Gastroesophageal sphincter (tissue), 4 donors: Measurements from ENCODE around the gene ZSWIM3. TPM values are rescaled to one million over a fixed set of nuclear protein-coding genes. Genes with fewer than 3 reads are reported as not detected.

Experiments
- ATAC-seq: fragments of 150-250 bp; one replicate; pipeline ENCODE4 v1.9.1; 2016; ENCODE audit warnings: mild to moderate bottlenecking, moderate library complexity
- H3K27ac ChIP-seq, 4 donors: fragments of 200-600 bp; sonication (generic) in 3 of 4; 1 replicate in 3 of 4; 2 replicates in 1 of 4; pipeline ENCODE4 v1.5.1; 2016 to 2019
- H3K27me3 ChIP-seq: fragments of 200-600 bp; sonication (generic); one replicate; pipeline ENCODE4 v1.5.1; 2019
- H3K36me3 ChIP-seq, 2 donors: fragments of 200-600 bp; sonication (generic); one replicate each; pipeline ENCODE4 v1.5.1; 2019; ENCODE audit warnings: control low read depth in 1 of 2
- H3K4me1 ChIP-seq, 3 donors: fragments of 200-600 bp; sonication (generic); 1 replicate in 2 of 3; 2 replicates in 1 of 3; pipeline ENCODE4 v1.5.1; 2016 to 2019; ENCODE audit warnings: control low read depth in 2 of 3
- H3K4me3 ChIP-seq, 2 donors: fragments of 200-600 bp; sonication (generic); one replicate each; pipeline ENCODE4 v1.5.1; 2019; ENCODE audit warnings: mild to moderate bottlenecking in 1 of 2, moderate library complexity in 1 of 2
- H3K9me3 ChIP-seq, 3 donors: fragments of 200-600 bp; sonication (generic); one replicate each; pipeline ENCODE4 v1.5.1; 2017 to 2019; ENCODE audit warnings: control low read depth in 2 of 3
- EP300 ChIP-seq: sonication (generic); formaldehyde crosslinking; IDR thresholded peaks from one replicate; pipeline ENCODE4 v1.6.1; 2017; ENCODE audit warnings: antibody characterized with exemption, mild to moderate bottlenecking
- POLR2A ChIP-seq, 2 donors: fragments of 450-650 bp; IDR thresholded peaks; one replicate each; pipeline ENCODE4 v1.6.1; 2017; ENCODE audit warnings: antibody characterized with exemption in 2 of 2, mild to moderate bottlenecking in 2 of 2, moderate library complexity in 1 of 2
- POLR2AphosphoS5 ChIP-seq: sonication (generic); formaldehyde crosslinking; IDR thresholded peaks from one replicate; pipeline ENCODE4 v1.6.1; 2017; ENCODE audit warnings: antibody characterized with exemption
- WGBS, 2 donors: methylation state at CpG; one replicate each; pipeline ENCODE4 v1.1.5; 2018; ENCODE audit warnings: low coverage in 1 of 2; 5-methylcytosine and 5-hydroxymethylcytosine counted together
- total RNA-seq, 4 donors: library from RNA; depleted of rRNA; stranded (reverse); fragments of >200 nt; gene quantifications; one replicate each; pipeline ENCODE4 v1.1.0, GENCODE V29; 2016
- TF ChIP-seq, protein P1 (sequence below), 4 experiments: fragments of 200-600 bp in 2 of 4; fragments of 450-650 bp in 2 of 4; sonication (generic) in 1 of 4; IDR thresholded peaks; one replicate each; pipeline ENCODE4 v1.5.1; 2017 to 2019; ENCODE audit warnings: antibody characterized with exemption in 4 of 4, mild to moderate bottlenecking in 2 of 4, moderate library complexity in 2 of 4

ZSWIM3 gene
- total RNA-seq, 4 donors from 2014 or later = 2.8 to 5.0 (median 4.4) TPM

DNA sequence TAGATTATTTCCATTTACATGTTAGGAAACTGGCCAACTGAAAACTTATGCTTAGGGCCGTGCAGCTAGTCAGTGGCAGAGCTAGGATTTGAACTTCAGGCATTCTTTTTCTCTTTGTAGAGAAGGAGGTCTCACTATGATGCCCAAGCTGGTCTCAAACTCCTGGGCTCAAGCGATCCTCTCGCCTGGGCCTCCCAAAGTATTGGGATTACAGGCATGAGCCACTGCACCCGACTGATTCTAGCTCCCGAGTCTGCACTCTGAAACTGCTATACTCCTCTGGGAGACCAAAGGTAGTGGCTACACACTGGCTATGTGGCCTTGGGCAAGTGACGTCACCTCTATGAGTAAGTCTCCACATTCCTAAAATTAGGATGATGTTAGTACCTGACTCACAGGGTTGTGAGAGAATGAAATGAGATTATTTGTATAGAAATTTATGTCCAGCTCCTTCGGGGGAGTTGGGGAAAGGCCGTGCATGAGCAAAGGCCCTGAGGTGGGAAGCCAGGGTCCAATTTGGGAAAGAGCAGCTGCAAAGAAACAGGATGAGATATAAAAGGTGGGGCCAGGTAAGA lies 48.2 kb downstream of the ZSWIM3 start:
- H3K27ac ChIP-seq = no peak overlapping the region
- H3K9me3 ChIP-seq = no peaks in the 10 kb centered on the region
- 75 to 86% methylated on average over 4 to 6 of the region's 8 CpGs for WGBS, 2 donors
- H3K27me3 ChIP-seq = no peaks in the 10 kb centered on the region
- no peak overlapping the region for H3K4me3 ChIP-seq
- no peaks in the 10 kb centered on the region for H3K4me1 ChIP-seq
- TF ChIP-seq POLR2A (IDR thresholded peaks at IDR 0.05) (no peak), EP300 (no peak), POLR2AphosphoS5 (no peak)
- TF ChIP-seq, protein P1, sequence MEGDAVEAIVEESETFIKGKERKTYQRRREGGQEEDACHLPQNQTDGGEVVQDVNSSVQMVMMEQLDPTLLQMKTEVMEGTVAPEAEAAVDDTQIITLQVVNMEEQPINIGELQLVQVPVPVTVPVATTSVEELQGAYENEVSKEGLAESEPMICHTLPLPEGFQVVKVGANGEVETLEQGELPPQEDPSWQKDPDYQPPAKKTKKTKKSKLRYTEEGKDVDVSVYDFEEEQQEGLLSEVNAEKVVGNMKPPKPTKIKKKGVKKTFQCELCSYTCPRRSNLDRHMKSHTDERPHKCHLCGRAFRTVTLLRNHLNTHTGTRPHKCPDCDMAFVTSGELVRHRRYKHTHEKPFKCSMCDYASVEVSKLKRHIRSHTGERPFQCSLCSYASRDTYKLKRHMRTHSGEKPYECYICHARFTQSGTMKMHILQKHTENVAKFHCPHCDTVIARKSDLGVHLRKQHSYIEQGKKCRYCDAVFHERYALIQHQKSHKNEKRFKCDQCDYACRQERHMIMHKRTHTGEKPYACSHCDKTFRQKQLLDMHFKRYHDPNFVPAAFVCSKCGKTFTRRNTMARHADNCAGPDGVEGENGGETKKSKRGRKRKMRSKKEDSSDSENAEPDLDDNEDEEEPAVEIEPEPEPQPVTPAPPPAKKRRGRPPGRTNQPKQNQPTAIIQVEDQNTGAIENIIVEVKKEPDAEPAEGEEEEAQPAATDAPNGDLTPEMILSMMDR (IDR thresholded peaks at IDR 0.05) = no peak
- peaks cover 0 to 57% of the 10 kb centered on the region in 2 donors for H3K36me3 ChIP-seq
- ATAC-seq = no peak

DNA sequence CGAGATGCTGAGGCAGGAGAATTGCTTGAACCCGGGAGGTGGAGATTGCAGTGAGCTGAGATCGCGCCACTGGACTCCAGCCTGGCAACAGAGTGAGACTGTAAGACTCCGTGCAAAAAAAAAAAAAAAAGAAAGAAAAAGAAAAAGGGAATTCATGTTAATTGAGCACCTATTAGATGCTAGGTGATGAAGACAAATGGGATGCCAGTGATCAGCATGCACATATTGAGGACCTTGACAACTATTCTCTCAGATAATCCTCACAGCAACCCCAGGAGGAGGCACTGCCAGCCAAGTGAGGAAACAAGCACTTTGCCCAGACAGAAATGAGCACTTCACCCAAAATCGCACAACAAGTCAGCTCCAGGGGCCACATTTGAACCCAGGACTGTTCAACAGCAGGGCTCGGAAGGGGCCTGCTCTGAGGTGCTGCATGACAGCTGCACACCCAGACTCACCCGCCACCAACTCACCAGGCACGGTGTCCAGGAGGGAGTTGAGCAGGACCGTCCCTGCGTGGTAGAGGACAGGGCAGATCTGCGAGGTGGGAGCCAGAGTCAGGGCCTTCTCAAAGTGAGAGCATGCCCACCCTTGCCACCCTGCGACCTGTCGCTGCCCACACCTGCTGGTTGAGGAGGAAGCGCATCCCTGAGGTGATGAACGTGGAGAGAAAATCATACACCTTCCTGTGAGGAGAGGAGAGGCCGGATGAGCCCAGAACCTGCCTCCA lies 50.0 kb downstream of the ZSWIM3 start:
- peaks cover 0 to 42% of the 10 kb centered on the region in 2 donors for H3K36me3 ChIP-seq
- TF ChIP-seq, protein P1 (IDR thresholded peaks at IDR 0.05) = no peak
- no peak for TF ChIP-seq POLR2A (IDR thresholded peaks at IDR 0.05)
- TF ChIP-seq POLR2AphosphoS5 = no peak
- TF ChIP-seq EP300 = no peak
- H3K4me1 ChIP-seq = peaks cover 0 to 17% (median 1%) of the 10 kb centered on the region in 3 donors
- peaks cover 4% of the 10 kb centered on the region for H3K27me3 ChIP-seq
- no peaks in the 10 kb centered on the region for H3K9me3 ChIP-seq
- no peak for ATAC-seq
- 80 to 95% methylated on average over 3 to 9 of the region's 17 CpGs for WGBS, 2 donors
- no peak overlapping the region for H3K4me3 ChIP-seq
- H3K27ac ChIP-seq = no peak overlapping the region

GRCh38 chr20:45908084-45908483 lies 50.7 kb downstream of the ZSWIM3 start:
- H3K4me1 ChIP-seq = peaks cover 0 to 23% (median 5%) of the 10 kb centered on the region in 3 donors
- ATAC-seq = no peak
- H3K9me3 ChIP-seq = no peaks in the 10 kb centered on the region
- no peak overlapping the region for H3K4me3 ChIP-seq
- no peak for TF ChIP-seq POLR2A (IDR thresholded peaks at IDR 0.05)
- no peak for TF ChIP-seq POLR2AphosphoS5
- TF ChIP-seq, protein P1 (IDR thresholded peaks at IDR 0.05) = no peak
- 91 to 100% methylated on average over 2 of the region's 2 CpGs for WGBS, 2 donors
- peaks cover 0 to 37% of the 10 kb centered on the region in 2 donors for H3K36me3 ChIP-seq
- no peak overlapping the region for H3K27ac ChIP-seq
- H3K27me3 ChIP-seq = peaks cover 11% of the 10 kb centered on the region

- Histone ChIP-seq H3K36me3 (peaks cover 0 to 28% of the 10 kb centered on the region in 2 donors), H3K9me3 (no peaks in the 10 kb centered on the region), H3K4me3 (no peak overlapping the region), H3K4me1 (peaks cover 0 to 23% (median 5%) of the 10 kb centered on the region in 3 donors), H3K27ac (peak overlapping the region in 1 of 4 donors; percentile 89), H3K27me3 (peaks cover 19% of the 10 kb centered on the region)
- no peak for TF ChIP-seq POLR2A (IDR thresholded peaks at IDR 0.05)
- TF ChIP-seq POLR2AphosphoS5 = no peak
- 82 to 83% methylated on average over 2 to 8 of the region's 12 CpGs for WGBS, 2 donors
- ATAC-seq = no peak
These were observed 52.0 kb downstream of the ZSWIM3 start for GRCh38 chr20:45909336-45909808.

- H3K36me3 ChIP-seq = peaks cover 0 to 22% of the 10 kb centered on the region in 2 donors
- ATAC-seq = no peak
- peaks cover 19% of the 10 kb centered on the region for H3K27me3 ChIP-seq
- peak overlapping the region in 3 of 4 donors; percentile 54 to 89 (median 82) for H3K27ac ChIP-seq
- 40 to 56% methylated on average over 1 to 12 of the region's 22 CpGs for WGBS, 2 donors
- TF ChIP-seq POLR2A (IDR thresholded peaks at IDR 0.05) = no peak
- TF ChIP-seq EP300 = no peak
- TF ChIP-seq, protein P1 (IDR thresholded peaks at IDR 0.05) = no peak
- TF ChIP-seq POLR2AphosphoS5 = no peak
- H3K4me3 ChIP-seq = peak overlapping the region in 1 of 2 donors; percentile 60
- H3K9me3 ChIP-seq = no peaks in the 10 kb centered on the region
- H3K4me1 ChIP-seq = peaks cover 0 to 23% (median 5%) of the 10 kb centered on the region in 3 donors
These were observed 52.6 kb downstream of the ZSWIM3 start for GRCh38 chr20:45909817-45910669.
